MCF 10A (cell line): ENCODE data around the gene GPR137. TPM values are rescaled to one million over a fixed set of nuclear protein-coding genes. Genes with fewer than 3 reads are reported as not detected.
"Not testable (repeated sequence)": the region's sequence is repeated elsewhere in the genome, so short reads cannot be mapped to it uniquely, and the experiment has no call there.

Experiments
- BruUV-seq: library from RNA; stranded (reverse); fragments of 400-500 nt; replicated peaks from 2 replicates; lab custom pipeline; 2021; lab: Mats Ljungman, UMichigan
- CTCF ChIA-PET: fragments of 300-600 bp; sonication (Branson Sonifier 250); formaldehyde crosslinking; extraction: SDS; loops from one replicate; lab custom pipeline; 2021; ENCODE audit warnings: antibody characterized with exemption, inconsistent platforms; lab: Yijun Ruan, JAX
- POLR2A ChIA-PET: fragments of 300-600, 350-650 bp; sonication (Branson Sonifier 250); formaldehyde crosslinking; extraction: SDS; loops from one replicate; lab custom pipeline; 2020; ENCODE audit warnings: antibody characterized with exemption, inconsistent platforms; lab: Yijun Ruan, JAX
- DNase-seq: peaks from one replicate; pipeline ENCODE4 v3.0.0-alpha.2; 2018; ENCODE audit not compliant: unreplicated experiment
- H3K27ac Mint-ChIP-seq: one replicate; pipeline ENCODE4 v1.8.0; 2022; ENCODE audit warnings: mild to moderate bottlenecking, low read depth, mixed read lengths; ENCODE audit not compliant: unreplicated experiment
- H3K27me3 Mint-ChIP-seq: one replicate; pipeline ENCODE4 v1.8.0; 2022; ENCODE audit warnings: mixed read lengths; ENCODE audit not compliant: insufficient read depth, unreplicated experiment
- H3K36me3 Mint-ChIP-seq: one replicate; pipeline ENCODE4 v1.8.0; 2022; ENCODE audit warnings: mild to moderate bottlenecking, moderate library complexity, mixed read lengths; ENCODE audit not compliant: insufficient read depth, unreplicated experiment
- H3K4me1 Mint-ChIP-seq: one replicate; pipeline ENCODE4 v1.8.0; 2022; ENCODE audit warnings: mixed read lengths; ENCODE audit not compliant: insufficient read depth, unreplicated experiment
- H3K4me3 Mint-ChIP-seq: one replicate; pipeline ENCODE4 v1.8.0; 2022; ENCODE audit warnings: mild to moderate bottlenecking, moderate library complexity, mixed read lengths; ENCODE audit not compliant: unreplicated experiment
- H3K9me3 Mint-ChIP-seq: one replicate; pipeline ENCODE4 v1.8.0; 2022; ENCODE audit warnings: mixed read lengths; ENCODE audit not compliant: unreplicated experiment
- CTCF ChIP-seq: fragments of 200-600 bp; IDR thresholded peaks from one replicate; pipeline ENCODE4 v1.8.0; 2022; ENCODE audit warnings: antibody characterized with exemption, mild to moderate bottlenecking; ENCODE audit not compliant: unreplicated experiment
- intact Hi-C: fragments of 100-400 bp; cut with micrococcal nuclease; formaldehyde crosslinking; loops from 2 replicates; pipeline ENCODE4 v1.14.1; 2022
- total RNA-seq: library from RNA; stranded (reverse); gene quantifications from 2 replicates; pipeline ENCODE4 v1.2.3, GENCODE V29; 2022

The GPR137 gene
- total RNA-seq, 1 experiment from 2014 or later, result 36.0 TPM

DNA sequence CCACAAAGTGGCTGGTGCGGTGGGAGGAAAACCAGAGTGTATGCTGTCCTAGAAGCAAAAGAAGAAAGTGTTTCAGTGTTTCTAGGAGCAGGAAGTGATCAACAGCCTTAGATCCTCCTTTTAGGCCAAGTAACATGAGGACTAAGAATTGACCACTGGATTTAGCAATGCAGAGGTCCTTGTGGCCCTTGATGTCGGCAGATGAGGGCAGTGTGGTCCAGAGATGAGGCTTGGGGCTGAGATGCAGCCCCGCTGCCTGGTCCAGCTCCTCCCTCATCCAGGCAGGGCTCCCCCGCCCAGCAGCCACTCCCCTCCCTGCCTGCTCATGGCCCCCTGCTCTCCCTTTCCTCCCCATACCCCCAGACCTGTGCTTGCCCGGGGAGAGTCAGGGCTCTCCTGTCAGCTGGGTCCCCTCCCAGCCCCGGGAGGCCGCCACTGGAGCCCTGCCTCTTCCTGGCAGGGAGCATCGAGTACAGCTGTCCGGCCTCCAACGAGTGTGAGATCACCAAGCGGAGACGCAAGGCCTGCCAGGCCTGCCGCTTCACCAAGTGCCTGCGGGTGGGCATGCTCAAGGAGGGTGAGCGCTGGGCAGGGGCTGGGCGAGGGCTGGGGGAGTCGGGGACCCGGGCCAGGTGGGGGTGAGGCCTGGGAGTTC, 28.0 kb downstream of the GPR137 start:
- POLR2A ChIA-PET, result interaction anchor here (0.6 to 5.8 kb wide), 4 partner anchors 11 to 67 kb away, joined by 3 to 64 read pairs (median 5); partner anchors contain the start of genes ESRRA and PPP1R14B
- H3K4me1 Mint-ChIP-seq, result peaks cover 15% of the 10 kb centered on the region
- no peak for DNase-seq
- H3K27me3 Mint-ChIP-seq, result no peaks in the 10 kb centered on the region
- peaks cover 71% of the 10 kb centered on the region for H3K36me3 Mint-ChIP-seq
- TF ChIP-seq CTCF, result no peak
- H3K9me3 Mint-ChIP-seq, result no peaks in the 10 kb centered on the region
- H3K27ac Mint-ChIP-seq, result peak overlapping the region; percentile 61
- BruUV-seq, result no TSS peak
- CTCF ChIA-PET, result interaction anchor here (1.0 to 10.2 kb wide), 6 partner anchors 9 to 135 kb away, joined by 3 to 148 read pairs (median 4); partner anchors contain the start of gene RPS6KA4
- H3K4me3 Mint-ChIP-seq, result no peak overlapping the region
- intact Hi-C loops, result no loop called here

GRCh38 chr11:64314146-64314804, 28.6 kb downstream of the GPR137 start:
- TF ChIP-seq CTCF, result no peak
- Mint-ChIP-seq H3K36me3 (peaks cover 65% of the 10 kb centered on the region), H3K27ac (no peak overlapping the region), H3K4me1 (peaks cover 21% of the 10 kb centered on the region), H3K9me3 (no peaks in the 10 kb centered on the region), H3K4me3 (no peak overlapping the region), H3K27me3 (no peaks in the 10 kb centered on the region)
- ChIA-PET CTCF (interaction anchor here (1.0 to 10.2 kb wide), 4 partner anchors 17 to 135 kb away, joined by 3 to 148 read pairs (median 49); partner anchors contain the start of gene RPS6KA4), POLR2A (interaction anchor here (1.3 to 5.8 kb wide), 2 partner anchors 11 to 68 kb away, joined by 5 to 64 read pairs; partner anchors contain the start of genes ESRRA and PPP1R14B)
- BruUV-seq, result no TSS peak
- intact Hi-C loops, result no loop called here
- DNase-seq, result no peak

DNA sequence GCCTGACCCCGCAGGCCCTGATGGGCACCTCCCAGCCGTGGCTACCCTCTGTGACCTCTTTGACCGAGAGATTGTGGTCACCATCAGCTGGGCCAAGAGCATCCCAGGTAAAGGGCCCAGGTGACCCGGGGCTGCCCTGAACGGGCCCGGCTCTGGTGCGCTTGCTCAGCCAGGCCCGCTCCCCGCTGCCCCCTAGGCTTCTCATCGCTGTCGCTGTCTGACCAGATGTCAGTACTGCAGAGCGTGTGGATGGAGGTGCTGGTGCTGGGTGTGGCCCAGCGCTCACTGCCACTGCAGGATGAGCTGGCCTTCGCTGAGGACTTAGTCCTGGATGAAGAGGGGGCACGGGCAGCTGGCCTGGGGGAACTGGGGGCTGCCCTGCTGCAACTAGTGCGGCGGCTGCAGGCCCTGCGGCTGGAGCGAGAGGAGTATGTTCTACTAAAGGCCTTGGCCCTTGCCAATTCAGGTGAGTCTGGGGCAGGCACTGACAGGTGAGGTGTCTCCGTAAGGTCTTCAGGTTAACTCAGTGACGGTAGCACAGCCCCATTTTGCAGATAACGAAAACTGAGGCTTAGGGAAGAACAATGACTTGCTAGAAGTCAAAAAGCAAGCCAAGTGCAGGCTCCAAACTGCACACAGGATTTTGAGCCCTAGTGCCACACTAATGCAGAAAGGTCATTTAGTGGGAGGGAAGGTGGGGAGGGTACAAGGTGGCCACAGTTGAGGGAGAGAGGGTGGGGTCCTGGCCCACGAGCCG, 29.3 kb downstream of the GPR137 start:
- no peak for TF ChIP-seq CTCF
- no peak overlapping the region for H3K4me3 Mint-ChIP-seq
- H3K27me3 Mint-ChIP-seq, result no peaks in the 10 kb centered on the region
- H3K27ac Mint-ChIP-seq, result no peak overlapping the region
- CTCF ChIA-PET, result interaction anchor here (1.5 to 10.2 kb wide), 3 partner anchors 16 to 134 kb away, joined by 3 to 148 read pairs (median 95); partner anchors contain the start of gene RPS6KA4
- BruUV-seq, result no TSS peak
- peaks cover 59% of the 10 kb centered on the region for H3K36me3 Mint-ChIP-seq
- H3K4me1 Mint-ChIP-seq, result peaks cover 28% of the 10 kb centered on the region
- DNase-seq, result no peak
- POLR2A ChIA-PET, result interaction anchor here (1.3 to 5.8 kb wide), 3 partner anchors 12 to 69 kb away, joined by 5 to 285 read pairs (median 64); partner anchors contain the start of genes CCDC88B, ESRRA and PPP1R14B
- no peaks in the 10 kb centered on the region for H3K9me3 Mint-ChIP-seq
- intact Hi-C loops, result no loop called here

DNA sequence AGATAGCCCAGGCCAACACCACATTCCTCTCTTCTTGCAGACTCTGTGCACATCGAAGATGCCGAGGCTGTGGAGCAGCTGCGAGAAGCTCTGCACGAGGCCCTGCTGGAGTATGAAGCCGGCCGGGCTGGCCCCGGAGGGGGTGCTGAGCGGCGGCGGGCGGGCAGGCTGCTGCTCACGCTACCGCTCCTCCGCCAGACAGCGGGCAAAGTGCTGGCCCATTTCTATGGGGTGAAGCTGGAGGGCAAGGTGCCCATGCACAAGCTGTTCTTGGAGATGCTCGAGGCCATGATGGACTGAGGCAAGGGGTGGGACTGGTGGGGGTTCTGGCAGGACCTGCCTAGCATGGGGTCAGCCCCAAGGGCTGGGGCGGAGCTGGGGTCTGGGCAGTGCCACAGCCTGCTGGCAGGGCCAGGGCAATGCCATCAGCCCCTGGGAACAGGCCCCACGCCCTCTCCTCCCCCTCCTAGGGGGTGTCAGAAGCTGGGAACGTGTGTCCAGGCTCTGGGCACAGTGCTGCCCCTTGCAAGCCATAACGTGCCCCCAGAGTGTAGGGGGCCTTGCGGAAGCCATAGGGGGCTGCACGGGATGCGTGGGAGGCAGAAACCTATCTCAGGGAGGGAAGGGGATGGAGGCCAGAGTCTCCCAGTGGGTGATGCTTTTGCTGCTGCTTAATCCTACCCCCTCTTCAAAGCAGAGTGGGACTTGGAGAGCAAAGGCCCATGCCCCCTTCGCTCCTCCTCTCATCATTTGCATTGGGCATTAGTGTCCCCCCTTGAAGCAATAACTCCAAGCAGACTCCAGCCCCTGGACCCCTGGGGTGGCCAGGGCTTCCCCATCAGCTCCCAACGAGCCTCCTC, 30.2 kb downstream of the GPR137 start:
- intact Hi-C loops, result not testable (repeated sequence)
- Mint-ChIP-seq H3K27ac (peak overlapping the region; percentile 93), H3K4me3 (peak overlapping the region; percentile 86)

More for the DNA sequence above, 30.2 kb downstream of the GPR137 start:
- POLR2A ChIA-PET, result interaction anchor here (0.6 to 5.8 kb wide), 14 partner anchors 8 to 840 kb away, joined by 3 to 285 read pairs (median 28); partner anchors contain the start of genes BAD, CCDC88B, ESRRA and GPR137
- CTCF ChIA-PET, result interaction anchor here (0.5 to 10.2 kb wide), 11 partner anchors 8 to 98 kb away, joined by 3 to 148 read pairs (median 6); partner anchors contain the start of gene RPS6KA4
- Mint-ChIP-seq H3K36me3 (peaks cover 57% of the 10 kb centered on the region), H3K4me1 (peaks cover 35% of the 10 kb centered on the region)
- not testable (repeated sequence) for H3K27me3 Mint-ChIP-seq, H3K9me3 Mint-ChIP-seq, DNase-seq, BruUV-seq
